22Rv1 (cell line): Measurements from ENCODE around the gene NFIX.

Experiments
- H3K27ac ChIP-seq: fragments of 450-650 bp; 2 replicates; pipeline ENCODE4 v1.5.1; 2017
- ZFX ChIP-seq: fragments of 450-650 bp; IDR thresholded peaks from 2 replicates; pipeline ENCODE4 v1.6.1; 2017; ENCODE audit warnings: antibody characterized with exemption, borderline replicate concordance
- TF ChIP-seq, protein P1 (sequence below): fragments of 450-650 bp; IDR thresholded peaks from 2 replicates; pipeline ENCODE4 v1.5.1; 2017; ENCODE audit warnings: mild to moderate bottlenecking

NFIX gene

DNA sequence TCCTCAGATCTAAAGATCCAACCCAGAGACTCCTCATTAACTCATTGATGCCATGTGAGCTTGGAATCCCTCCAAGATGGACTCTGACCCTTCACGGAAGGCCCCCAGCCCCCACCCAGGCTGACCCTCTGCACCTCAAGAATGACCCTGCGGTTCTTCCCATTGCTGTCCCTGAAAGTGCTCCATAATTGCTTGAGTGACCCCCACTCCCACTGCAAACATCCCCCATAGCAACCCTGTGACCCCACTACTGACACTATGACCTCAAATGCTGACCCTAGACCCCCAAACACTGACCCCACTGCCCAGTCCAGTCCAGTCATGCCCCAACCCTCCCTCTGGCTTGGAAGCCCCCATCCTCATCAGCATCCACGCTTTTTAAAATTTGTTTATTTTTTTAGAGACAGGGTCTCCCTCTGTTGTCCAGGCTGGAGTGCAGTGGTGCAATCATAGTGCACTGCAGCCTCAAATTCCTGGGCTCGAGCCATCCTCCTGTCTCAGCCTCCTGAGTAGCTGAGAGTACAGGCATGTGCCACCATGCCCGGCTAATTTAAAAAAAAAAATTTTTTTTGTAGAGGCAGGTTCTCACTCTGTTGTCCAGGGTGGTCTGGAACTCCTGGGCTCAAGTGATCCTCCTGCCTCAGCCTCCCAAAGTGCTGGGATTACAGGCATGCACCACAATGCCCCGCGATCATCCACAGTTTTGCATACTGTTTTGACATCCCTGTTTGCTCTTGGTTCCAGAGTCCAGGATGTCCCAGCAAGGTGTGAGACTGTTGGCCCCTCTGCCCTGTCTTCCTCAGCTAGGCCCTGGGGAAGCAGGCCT, 106.5 kb downstream of the NFIX start:
- TF ChIP-seq, protein P1, sequence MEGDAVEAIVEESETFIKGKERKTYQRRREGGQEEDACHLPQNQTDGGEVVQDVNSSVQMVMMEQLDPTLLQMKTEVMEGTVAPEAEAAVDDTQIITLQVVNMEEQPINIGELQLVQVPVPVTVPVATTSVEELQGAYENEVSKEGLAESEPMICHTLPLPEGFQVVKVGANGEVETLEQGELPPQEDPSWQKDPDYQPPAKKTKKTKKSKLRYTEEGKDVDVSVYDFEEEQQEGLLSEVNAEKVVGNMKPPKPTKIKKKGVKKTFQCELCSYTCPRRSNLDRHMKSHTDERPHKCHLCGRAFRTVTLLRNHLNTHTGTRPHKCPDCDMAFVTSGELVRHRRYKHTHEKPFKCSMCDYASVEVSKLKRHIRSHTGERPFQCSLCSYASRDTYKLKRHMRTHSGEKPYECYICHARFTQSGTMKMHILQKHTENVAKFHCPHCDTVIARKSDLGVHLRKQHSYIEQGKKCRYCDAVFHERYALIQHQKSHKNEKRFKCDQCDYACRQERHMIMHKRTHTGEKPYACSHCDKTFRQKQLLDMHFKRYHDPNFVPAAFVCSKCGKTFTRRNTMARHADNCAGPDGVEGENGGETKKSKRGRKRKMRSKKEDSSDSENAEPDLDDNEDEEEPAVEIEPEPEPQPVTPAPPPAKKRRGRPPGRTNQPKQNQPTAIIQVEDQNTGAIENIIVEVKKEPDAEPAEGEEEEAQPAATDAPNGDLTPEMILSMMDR: no peak
- TF ChIP-seq ZFX: no peak
- H3K27ac ChIP-seq: peak overlapping the region; percentile 33

DNA sequence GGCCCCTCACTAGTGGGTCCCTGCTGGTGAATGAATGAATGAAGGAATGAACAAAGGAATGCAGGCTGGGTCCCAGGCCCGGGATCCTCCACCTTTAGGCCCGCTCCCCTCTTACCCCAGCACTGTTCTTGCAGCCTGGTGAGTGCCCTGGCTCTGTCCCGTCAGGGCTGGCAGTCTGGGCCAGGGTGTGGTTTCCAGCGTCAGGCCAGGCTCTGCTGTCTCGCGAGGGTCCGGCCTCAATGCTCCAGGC, 107.1 kb downstream of the NFIX start:
- peak overlapping the region; percentile 33 for H3K27ac ChIP-seq
- no peak for TF ChIP-seq ZFX
- TF ChIP-seq, protein P1: no peak

DNA sequence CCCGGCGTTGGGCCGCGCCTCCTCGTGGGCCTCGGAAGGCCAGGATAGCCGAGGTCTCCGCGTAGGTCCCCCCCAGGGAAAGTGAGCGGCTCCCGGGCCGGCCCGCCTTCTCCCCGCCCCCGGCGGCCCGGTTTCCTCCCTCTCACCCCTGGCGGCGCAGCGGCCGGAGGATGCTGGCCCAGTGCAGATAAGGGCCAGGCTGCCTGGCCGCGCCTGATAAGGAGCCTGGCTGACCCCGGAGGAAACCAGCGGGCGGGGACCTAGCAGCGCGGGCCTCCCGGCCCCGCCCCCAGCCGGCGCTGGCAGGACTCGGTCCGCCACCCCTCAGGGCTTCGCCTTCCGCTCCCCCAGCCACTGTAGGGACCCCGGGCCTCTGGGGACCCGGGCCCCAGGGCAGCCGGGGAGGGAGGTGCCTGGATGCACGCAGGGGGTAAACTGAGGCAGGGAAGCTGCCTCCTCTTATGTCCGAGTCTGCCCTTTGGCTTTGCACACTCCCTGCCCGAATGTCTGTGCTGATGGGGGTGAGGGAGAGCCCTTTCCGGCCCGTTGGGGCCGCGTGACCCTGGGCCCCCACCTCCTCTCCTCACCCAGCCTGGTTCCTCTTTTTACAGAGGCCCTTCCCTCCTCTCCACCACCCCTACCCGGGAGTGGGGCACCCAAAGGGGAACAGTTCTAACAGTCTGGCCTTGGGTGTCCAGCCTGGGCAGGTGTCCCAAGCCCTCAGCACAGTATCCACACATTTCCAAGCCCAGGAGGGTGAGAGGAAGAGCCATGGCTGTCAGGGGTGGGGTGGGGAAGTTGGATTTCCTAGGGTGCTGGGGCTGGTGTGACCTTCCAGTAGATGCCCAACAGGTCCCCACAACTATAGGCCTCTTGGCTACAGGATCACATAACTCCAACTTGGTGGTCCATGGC, 107.6 kb downstream of the NFIX start, which contains the start of gene LYL1:
TSS of gene LYL1 (minus strand) at position 193 of the 915 bp plus-strand sequence. CDS start 1,687 bp downstream, outside the sequence.
- no peak for TF ChIP-seq ZFX
- TF ChIP-seq, protein P1: no peak
- peak within 1 kb of the TSS; percentile 33 for H3K27ac ChIP-seq

- TF ChIP-seq, protein P1: no peak
- no peak for TF ChIP-seq ZFX
- H3K27ac ChIP-seq: peak overlapping the region; percentile 33; the same call in 1 of the 2 replicates
These were observed 108.5 kb downstream of the NFIX start for GRCh38 chr19:13103581-13104359.

GRCh38 chr19:13104360-13104847, 109.1 kb downstream of the NFIX start:
- H3K27ac ChIP-seq: no peak overlapping the region; the same call in 1 of the 2 replicates
- TF ChIP-seq, protein P1: peak; percentile 77
- TF ChIP-seq ZFX: no peak

- no peak for TF ChIP-seq ZFX
- TF ChIP-seq, protein P1: peak; percentile 39
- no peak overlapping the region; the same call in 1 of the 2 replicates for H3K27ac ChIP-seq
These were observed 109.8 kb downstream of the NFIX start for GRCh38 chr19:13104848-13105711.
